ENCODE measurements around the gene WFDC13.
A peak's percentile ranks its signal among the peaks of the same experiment; 100 is the strongest.

The WFDC13 gene

DNA sequence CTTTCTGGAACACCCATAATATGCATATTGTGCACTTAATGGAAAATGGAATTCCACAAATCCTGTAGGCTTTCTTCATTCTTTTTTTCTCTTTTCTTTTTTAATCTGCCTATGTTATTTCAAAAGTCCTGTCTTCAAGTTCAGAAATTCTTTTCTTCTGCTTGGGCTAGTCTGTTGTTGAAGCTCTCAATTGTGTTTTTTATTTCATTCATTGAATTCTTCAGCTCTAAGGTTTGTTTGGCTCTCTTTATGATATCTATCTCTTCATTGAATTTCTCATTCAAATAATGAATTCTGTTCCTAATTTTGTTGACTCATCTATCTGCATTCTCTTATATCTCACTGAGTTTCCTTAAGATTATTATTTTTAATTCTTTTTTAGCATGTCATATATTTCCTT lies 30.4 kb downstream of the WFDC13 start:
- H3K4me3 Mint-ChIP-seq = no peak overlapping the region
- no peak overlapping the region for H3K27ac Mint-ChIP-seq
- no peaks in the 10 kb centered on the region for H3K4me1 Mint-ChIP-seq (ENCODE audit: low read depth)
- no peaks in the 10 kb centered on the region for H3K27me3 Mint-ChIP-seq (ENCODE audit: low read depth)
- no peak for DNase-seq (ENCODE audit: low spot score)
- no peaks in the 10 kb centered on the region for H3K36me3 Mint-ChIP-seq (ENCODE audit: low read depth)
- H3K9me3 Mint-ChIP-seq = peaks cover 36% of the 10 kb centered on the region

DNA sequence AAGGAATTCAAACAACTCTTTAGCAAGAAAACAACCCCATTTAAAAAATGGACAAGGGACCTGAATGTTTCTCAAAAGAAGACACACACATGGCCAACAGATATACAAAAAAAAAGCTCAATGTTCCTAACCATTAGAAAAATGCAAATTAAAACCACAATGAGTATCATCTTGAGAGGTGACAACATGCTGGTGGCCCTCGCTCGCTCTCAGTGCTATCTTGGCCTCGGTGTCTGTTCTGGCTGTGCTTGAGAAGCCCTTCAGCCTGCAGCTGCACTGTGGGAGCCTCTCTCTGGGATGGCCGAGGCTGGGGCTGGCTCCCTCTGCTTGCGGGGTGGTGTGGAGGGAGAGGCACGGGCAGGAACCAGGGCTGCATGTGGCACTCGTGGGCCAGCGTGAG lies 33.7 kb downstream of the WFDC13 start:
- Mint-ChIP-seq H3K9me3 (peaks cover 32% of the 10 kb centered on the region), H3K4me3 (no peak overlapping the region), H3K36me3 (ENCODE audit: low read depth) (no peaks in the 10 kb centered on the region), H3K27me3 (ENCODE audit: low read depth) (no peaks in the 10 kb centered on the region), H3K4me1 (ENCODE audit: low read depth) (no peaks in the 10 kb centered on the region), H3K27ac (no peak overlapping the region)
- no peak for DNase-seq (ENCODE audit: low spot score)

DNA sequence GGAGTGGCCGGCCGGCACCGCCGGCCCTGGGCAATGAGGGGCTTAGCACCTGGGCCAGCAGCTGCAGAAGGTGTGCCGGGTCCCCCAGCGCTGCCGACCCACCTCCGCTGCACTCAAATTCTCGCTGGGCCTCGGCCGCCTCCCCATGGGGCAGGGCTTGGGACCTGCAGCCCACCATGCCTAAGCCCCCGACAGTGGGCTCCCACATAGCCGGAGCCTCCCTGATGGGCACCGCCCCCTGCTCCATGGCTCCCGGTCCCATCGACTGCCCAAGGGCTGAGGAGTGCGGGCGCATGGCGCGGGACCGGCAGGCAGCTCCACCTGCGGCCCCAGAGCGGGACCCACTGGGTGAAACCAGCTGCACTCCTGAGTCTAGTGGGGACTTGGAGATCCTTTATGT lies 34.1 kb downstream of the WFDC13 start:
- Mint-ChIP-seq H3K36me3 (ENCODE audit: low read depth) (no peaks in the 10 kb centered on the region), H3K27ac (no peak overlapping the region), H3K9me3 (peaks cover 30% of the 10 kb centered on the region), H3K4me3 (no peak overlapping the region), H3K27me3 (ENCODE audit: low read depth) (no peaks in the 10 kb centered on the region), H3K4me1 (ENCODE audit: low read depth) (no peaks in the 10 kb centered on the region)
- no peak for DNase-seq (ENCODE audit: low spot score)

DNA sequence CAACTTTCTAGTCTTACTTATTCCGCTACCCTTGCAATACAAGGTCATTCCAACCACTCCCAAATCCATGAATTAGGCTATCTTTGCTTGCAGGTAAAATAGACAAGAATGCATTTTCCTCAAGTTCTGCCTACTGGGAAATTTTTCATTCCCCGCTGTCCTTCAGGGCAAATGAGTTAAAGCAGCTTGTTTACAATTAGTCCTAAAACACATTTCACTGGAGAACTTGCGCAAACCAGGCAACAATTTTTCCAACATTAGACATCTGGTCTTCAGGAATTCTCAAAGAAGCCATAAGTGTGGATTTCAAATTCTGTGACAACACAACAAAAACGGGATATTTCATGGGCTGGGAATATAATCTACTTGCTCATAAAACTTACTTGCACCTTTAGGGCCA lies 40.8 kb downstream of the WFDC13 start:
- H3K27me3 Mint-ChIP-seq (ENCODE audit: low read depth) = peaks cover 8% of the 10 kb centered on the region
- no peaks in the 10 kb centered on the region for H3K36me3 Mint-ChIP-seq (ENCODE audit: low read depth)
- no peaks in the 10 kb centered on the region for H3K9me3 Mint-ChIP-seq
- no peak overlapping the region for H3K4me3 Mint-ChIP-seq
- H3K4me1 Mint-ChIP-seq (ENCODE audit: low read depth) = no peaks in the 10 kb centered on the region
- H3K27ac Mint-ChIP-seq = no peak overlapping the region
- no peak for DNase-seq (ENCODE audit: low spot score)

DNA sequence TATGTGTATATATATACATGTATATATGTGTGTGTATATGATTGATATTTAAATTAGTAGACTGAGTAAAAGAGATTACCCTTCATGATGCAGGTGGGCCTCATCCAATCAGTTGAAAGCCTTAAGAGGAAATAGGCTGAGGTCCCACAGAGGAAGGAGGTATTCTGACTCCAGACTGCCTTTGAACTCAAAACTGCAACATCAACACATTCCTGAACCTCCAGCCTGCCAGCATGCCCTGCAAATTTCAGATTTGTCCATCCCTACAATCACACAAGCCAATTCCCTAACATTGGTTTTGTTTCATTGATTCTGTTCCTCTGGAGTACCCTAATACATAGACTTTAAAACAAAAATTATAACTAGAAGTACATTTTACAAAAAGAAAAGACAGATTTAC lies 43.2 kb downstream of the WFDC13 start:
- DNase-seq (ENCODE audit: low spot score) = no peak
- Mint-ChIP-seq H3K36me3 (ENCODE audit: low read depth) (no peaks in the 10 kb centered on the region), H3K4me1 (ENCODE audit: low read depth) (no peaks in the 10 kb centered on the region), H3K4me3 (no peak overlapping the region), H3K9me3 (no peaks in the 10 kb centered on the region), H3K27me3 (ENCODE audit: low read depth) (peaks cover 18% of the 10 kb centered on the region), H3K27ac (no peak overlapping the region)

DNA sequence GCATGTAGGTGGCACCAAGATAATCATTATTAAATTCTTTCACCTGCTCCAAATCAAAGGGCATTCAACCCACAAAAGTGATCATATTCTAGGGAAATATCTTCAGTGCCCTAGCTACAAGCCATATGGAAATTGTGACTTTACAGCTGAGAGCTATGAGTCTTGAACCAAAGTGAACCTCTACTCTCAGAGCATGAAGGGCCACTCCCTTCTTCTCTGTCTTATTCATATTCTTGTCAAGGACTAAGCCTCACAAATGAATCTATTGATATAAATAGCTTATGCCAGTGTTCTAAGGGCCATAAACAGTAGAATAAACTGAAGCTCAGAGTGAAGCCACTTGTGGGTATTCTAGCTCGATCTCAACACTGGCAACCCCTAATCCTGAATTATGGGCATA lies 49.9 kb downstream of the WFDC13 start:
- Mint-ChIP-seq H3K36me3 (ENCODE audit: low read depth) (no peaks in the 10 kb centered on the region), H3K4me1 (ENCODE audit: low read depth) (peaks cover 3% of the 10 kb centered on the region), H3K27ac (no peak overlapping the region), H3K4me3 (no peak overlapping the region), H3K9me3 (peaks cover 10% of the 10 kb centered on the region), H3K27me3 (ENCODE audit: low read depth) (peaks cover 18% of the 10 kb centered on the region)
- DNase-seq (ENCODE audit: low spot score) = no peak

DNA sequence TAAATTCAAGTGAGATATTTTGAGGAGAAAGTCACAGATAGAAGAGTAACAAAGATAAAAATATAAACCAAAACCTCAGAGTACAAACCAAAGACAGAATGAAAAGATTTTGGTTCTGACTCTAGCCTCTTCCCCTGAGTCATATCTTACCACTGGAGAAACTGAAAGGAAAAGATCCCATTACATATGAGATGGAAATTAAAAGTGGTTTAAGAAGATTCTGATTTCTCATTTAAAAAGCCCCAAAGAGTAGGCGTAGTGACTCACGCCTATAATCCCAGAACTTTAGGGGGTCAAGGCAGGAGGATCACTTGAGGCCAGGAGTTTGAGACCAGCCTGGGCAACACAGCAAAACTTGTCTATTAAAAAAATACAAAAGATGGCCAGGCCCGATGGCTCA lies 50.9 kb downstream of the WFDC13 start:
- peaks cover 15% of the 10 kb centered on the region for H3K27me3 Mint-ChIP-seq (ENCODE audit: low read depth)
- no peak overlapping the region for H3K27ac Mint-ChIP-seq
- H3K9me3 Mint-ChIP-seq = peaks cover 10% of the 10 kb centered on the region
- H3K36me3 Mint-ChIP-seq (ENCODE audit: low read depth) = no peaks in the 10 kb centered on the region
- DNase-seq (ENCODE audit: low spot score) = peak; percentile 37
- H3K4me1 Mint-ChIP-seq (ENCODE audit: low read depth) = peaks cover 3% of the 10 kb centered on the region
- H3K4me3 Mint-ChIP-seq = no peak overlapping the region

DNA sequence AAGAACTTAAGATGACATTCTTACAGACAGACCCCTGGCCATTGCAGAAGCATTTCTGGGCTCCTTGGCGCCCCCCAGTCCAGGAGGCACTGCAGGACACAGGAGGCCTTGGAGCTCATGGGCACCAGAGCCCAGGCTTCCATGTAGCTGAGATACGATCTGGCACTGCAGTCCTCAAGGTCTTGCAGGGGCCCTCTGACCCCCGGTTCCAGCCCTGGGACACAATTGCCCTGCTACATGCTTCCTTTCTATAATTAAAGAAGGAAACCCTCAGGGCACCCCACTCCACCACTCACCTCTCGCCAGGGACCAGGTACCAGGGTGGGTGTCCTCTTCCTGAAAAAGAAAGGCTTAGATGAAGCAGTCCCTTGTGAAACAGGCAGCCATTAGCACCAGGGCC lies 56.3 kb downstream of the WFDC13 start:
- Mint-ChIP-seq H3K4me1 (ENCODE audit: low read depth) (no peaks in the 10 kb centered on the region), H3K9me3 (peaks cover 10% of the 10 kb centered on the region), H3K27ac (no peak overlapping the region), H3K36me3 (ENCODE audit: low read depth) (no peaks in the 10 kb centered on the region), H3K27me3 (ENCODE audit: low read depth) (peaks cover 10% of the 10 kb centered on the region), H3K4me3 (no peak overlapping the region)
- no peak for DNase-seq (ENCODE audit: low spot score)
